Right lobe of liver (tissue), 4 donors: ENCODE measurements around the gene RPS27L.

ENCODE experiments used
- POLR2A ChIP-seq: fragments of 450-650 bp; IDR thresholded peaks from one replicate; pipeline ENCODE4 v1.6.1; 2017; ENCODE audit warnings: antibody characterized with exemption, mild to moderate bottlenecking
- TF ChIP-seq, protein P1 (sequence below), 4 donors: fragments of 200-600 bp in 3 of 4; fragments of 450-650 bp in 1 of 4; IDR thresholded peaks; one replicate each; pipeline versions ENCODE4 v1.5.1 to v1.8.0; 2016 to 2022; ENCODE audit warnings: antibody characterized with exemption in 4 of 4, mild to moderate bottlenecking in 2 of 4
- donor health status: DM: no; HTN: no; CAD: no.
- donor health status: DM: no; HTN: no; CAD: no.
- donor health status: DM: no; HTN: yes; CAD: no.

GRCh38 chr15:63135281-63135680 lies 22.0 kb downstream of the RPS27L start:
- TF ChIP-seq POLR2A = no peak
- TF ChIP-seq, protein P1, sequence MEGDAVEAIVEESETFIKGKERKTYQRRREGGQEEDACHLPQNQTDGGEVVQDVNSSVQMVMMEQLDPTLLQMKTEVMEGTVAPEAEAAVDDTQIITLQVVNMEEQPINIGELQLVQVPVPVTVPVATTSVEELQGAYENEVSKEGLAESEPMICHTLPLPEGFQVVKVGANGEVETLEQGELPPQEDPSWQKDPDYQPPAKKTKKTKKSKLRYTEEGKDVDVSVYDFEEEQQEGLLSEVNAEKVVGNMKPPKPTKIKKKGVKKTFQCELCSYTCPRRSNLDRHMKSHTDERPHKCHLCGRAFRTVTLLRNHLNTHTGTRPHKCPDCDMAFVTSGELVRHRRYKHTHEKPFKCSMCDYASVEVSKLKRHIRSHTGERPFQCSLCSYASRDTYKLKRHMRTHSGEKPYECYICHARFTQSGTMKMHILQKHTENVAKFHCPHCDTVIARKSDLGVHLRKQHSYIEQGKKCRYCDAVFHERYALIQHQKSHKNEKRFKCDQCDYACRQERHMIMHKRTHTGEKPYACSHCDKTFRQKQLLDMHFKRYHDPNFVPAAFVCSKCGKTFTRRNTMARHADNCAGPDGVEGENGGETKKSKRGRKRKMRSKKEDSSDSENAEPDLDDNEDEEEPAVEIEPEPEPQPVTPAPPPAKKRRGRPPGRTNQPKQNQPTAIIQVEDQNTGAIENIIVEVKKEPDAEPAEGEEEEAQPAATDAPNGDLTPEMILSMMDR (IDR thresholded peaks at IDR 0.05) = no peak
